HepG2 (cell line): ENCODE measurements around the gene DCDC2. TPM values are rescaled to one million over a fixed set of nuclear protein-coding genes. Genes with fewer than 3 reads are reported as not detected.

Experiments used
- BCL6 ChIP-seq: IDR thresholded peaks from 2 replicates; pipeline ENCODE4 v1.6.1; 2016; ENCODE audit warnings: missing genetic modification reagents, missing compliant biosample characterization
- ELF1 ChIP-seq: sonication (generic); formaldehyde crosslinking; IDR thresholded peaks from 2 replicates; pipeline ENCODE4 v1.4.0; 2020; ENCODE audit warnings: missing genetic modification reagents
- FOXA1 ChIP-seq, 2 experiments: fragments of 450-650 bp in 1 of 2; sonication (generic) in 1 of 2; formaldehyde crosslinking in 1 of 2; IDR thresholded peaks; 2 replicates each; pipeline versions ENCODE4 v1.4.0 to v1.6.1; 2016 to 2020; ENCODE audit warnings: missing genetic modification reagents in 1 of 2
- FOXM1 ChIP-seq: sonication (generic); formaldehyde crosslinking; IDR thresholded peaks from 2 replicates; pipeline ENCODE4 v1.5.0; 2020; ENCODE audit warnings: missing genetic modification reagents
- HNRNPH1 ChIP-seq: fragments of 200-400 bp; formaldehyde crosslinking; optimal IDR thresholded peaks from 2 replicates; pipeline ENCODE3; 2017; ENCODE audit warnings: mild to moderate bottlenecking, low read depth, low read length
- NFE2 ChIP-seq: sonication (generic); formaldehyde crosslinking; IDR thresholded peaks from 2 replicates; pipeline ENCODE4 v1.4.0; 2020; ENCODE audit warnings: missing genetic modification reagents
- PRDM15 ChIP-seq: sonication (generic); formaldehyde crosslinking; IDR thresholded peaks from 2 replicates; pipeline ENCODE4 v1.4.0; 2020; ENCODE audit warnings: missing genetic modification reagents
- RARA ChIP-seq: IDR thresholded peaks from 2 replicates; pipeline ENCODE4 v1.6.1; 2016; ENCODE audit warnings: missing genetic modification reagents, missing compliant biosample characterization
- SOX6 ChIP-seq, 2 experiments: fragments of 450-650 bp in 1 of 2; sonication (generic) in 1 of 2; formaldehyde crosslinking in 1 of 2; IDR thresholded peaks; 2 replicates each; pipeline versions ENCODE4 v1.4.0 to v1.6.1; 2017 to 2020; ENCODE audit warnings: antibody characterized with exemption in 1 of 2, mild to moderate bottlenecking in 1 of 2, missing genetic modification reagents in 1 of 2
- TEAD2 ChIP-seq: sonication (generic); formaldehyde crosslinking; IDR thresholded peaks from 2 replicates; pipeline ENCODE4 v1.9.0; 2021; ENCODE audit warnings: missing genetic modification reagents
- TGIF2 ChIP-seq: IDR thresholded peaks from 2 replicates; pipeline ENCODE4 v1.6.1; 2016; ENCODE audit warnings: control low read depth, missing compliant biosample characterization
- XBP1 ChIP-seq: sonication (generic); formaldehyde crosslinking; IDR thresholded peaks from 2 replicates; pipeline ENCODE4 v1.5.0; 2020; ENCODE audit warnings: missing genetic modification reagents
- ZNF260 ChIP-seq: sonication (generic); formaldehyde crosslinking; IDR thresholded peaks from 2 replicates; pipeline ENCODE4 v1.4.0; 2020; ENCODE audit warnings: missing genetic modification reagents, low read depth, mild to moderate bottlenecking, borderline replicate concordance
- ZNF510 ChIP-seq: sonication (generic); formaldehyde crosslinking; IDR thresholded peaks from 2 replicates; pipeline ENCODE4 v1.4.0; 2020; ENCODE audit warnings: low read depth, mild to moderate bottlenecking, missing genetic modification reagents
- ZNF572 ChIP-seq: sonication (generic); formaldehyde crosslinking; IDR thresholded peaks from 2 replicates; pipeline ENCODE4 v1.5.1; 2020; ENCODE audit warnings: mild to moderate bottlenecking, missing genetic modification reagents
- ZNF7 ChIP-seq: IDR thresholded peaks from 2 replicates; pipeline ENCODE4 v1.6.1; 2016; ENCODE audit warnings: missing biosample characterization, missing genetic modification reagents
- ZNF770 ChIP-seq: sonication (generic); formaldehyde crosslinking; IDR thresholded peaks from 2 replicates; pipeline ENCODE4 v1.5.0; 2020; ENCODE audit warnings: mild to moderate bottlenecking, missing genetic modification reagents
- polyA plus RNA-seq, 8 experiments: library from polyadenylated mRNA; depleted of rRNA in 3 of 8; stranded (reverse) in 7 of 8; unstranded in 1 of 8; fragments of >200 nt; fragmentation: Illumina TruSeq in 4 of 8; extraction: Trizol in 4 of 8; gene quantifications; 2 replicates each; pipeline versions ENCODE4 v1.2.1 to v1.2.3, GENCODE V29; 2011 to 2016; ENCODE audit warnings: low read depth in 4 of 8, missing spikeins in 1 of 8, mixed read lengths in 1 of 8; ENCODE audit not compliant: insufficient read depth in 1 of 8
- total RNA-seq, 5 experiments: library from RNA; depleted of rRNA; stranded (reverse); fragments of >200 nt; fragmentation: Illumina TruSeq; extraction: Trizol; gene quantifications; 2 replicates each; pipeline ENCODE4 v1.2.3, GENCODE V29; 2016; ENCODE audit warnings: low read depth in 1 of 5
- TF ChIP-seq, protein P1 (sequence below): sonication (generic); formaldehyde crosslinking; IDR thresholded peaks from 2 replicates; pipeline ENCODE4 v1.4.0; 2020; ENCODE audit warnings: missing genetic modification reagents
- TF ChIP-seq, protein P2 (sequence below): sonication (generic); formaldehyde crosslinking; IDR thresholded peaks from 2 replicates; pipeline ENCODE4 v1.8.1; 2023; ENCODE audit warnings: mild to moderate bottlenecking, inconsistent platforms, moderate library complexity, missing genetic modification reagents, borderline replicate concordance
- TF ChIP-seq, protein P3 (sequence below): sonication (generic); formaldehyde crosslinking; IDR thresholded peaks from 2 replicates; pipeline ENCODE4 v1.8.0; 2022; ENCODE audit warnings: mild to moderate bottlenecking, missing genetic modification reagents, moderate library complexity

DCDC2 gene
- total and polyA plus RNA-seq, 2 of the 13 experiments (the other 11 are each of a cell fraction or from before 2014, with no cell fraction given) = 9.0 to 36.2 TPM

DNA sequence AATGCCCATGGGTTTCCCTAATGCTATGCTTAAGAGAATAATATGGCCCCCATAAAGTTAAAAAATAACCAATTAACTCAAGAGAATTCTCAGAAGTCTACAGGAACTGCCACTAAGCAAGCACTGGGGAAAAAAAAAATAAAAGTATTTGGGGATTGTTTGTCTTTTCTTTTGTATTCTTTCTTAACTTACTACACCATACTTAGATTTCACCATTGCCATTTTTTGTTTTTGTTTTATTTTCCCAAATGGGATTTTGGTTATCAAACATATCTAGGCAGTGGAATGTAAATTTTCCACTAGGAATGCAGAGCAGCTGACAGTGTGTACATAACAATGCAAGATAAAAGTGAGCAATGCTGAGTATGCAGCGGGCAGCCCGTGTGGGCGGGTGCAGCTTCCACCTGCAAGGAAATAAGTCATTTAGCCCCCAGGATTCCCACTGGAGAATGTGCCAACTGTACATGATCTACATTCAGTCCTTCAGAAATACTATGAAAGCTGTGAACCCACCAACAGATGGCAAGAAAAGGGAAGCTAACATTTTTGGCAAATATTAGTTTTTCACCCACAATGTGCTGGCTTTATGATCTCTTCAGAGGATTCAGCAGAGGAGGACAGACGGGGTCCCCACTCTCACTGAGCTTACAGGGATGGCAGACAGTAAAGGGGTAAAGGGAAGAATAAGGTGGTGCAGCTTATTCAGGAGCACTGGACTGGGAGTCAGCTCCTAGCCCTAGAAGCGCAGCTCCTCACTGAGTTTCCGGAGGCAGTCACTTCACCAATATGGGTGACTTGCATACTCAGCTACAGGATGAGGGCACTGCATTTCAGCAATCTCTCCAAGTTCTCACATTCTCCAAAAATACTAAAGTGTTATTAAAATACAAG, 44.4 kb downstream of the DCDC2 start (continued):
- TF ChIP-seq HNRNPH1 (no peak), TEAD2 (CRISPR knock-in tag) (peak; percentile 19; the same call in 1 of the 2 replicates), FOXA1 (IDR thresholded peaks at IDR 0.05) (peak; percentile 80), FOXA1 (CRISPR knock-in tag; IDR thresholded peaks at IDR 0.05) (peak; percentile 99), TGIF2 (CRISPR knock-in tag) (peak; percentile 86), XBP1 (CRISPR knock-in tag) (no peak), ZNF510 (CRISPR knock-in tag) (no peak), BCL6 (CRISPR knock-in tag) (peak; percentile 97), FOXM1 (CRISPR knock-in tag) (no peak), NFE2 (CRISPR knock-in tag) (no peak), SOX6 (IDR thresholded peaks at IDR 0.05) (no peak), SOX6 (CRISPR knock-in tag; IDR thresholded peaks at IDR 0.05) (peak; percentile 96), PRDM15 (CRISPR knock-in tag) (no peak), RARA (CRISPR knock-in tag) (peak; percentile 85), ELF1 (peak; percentile 36; the same call in 1 of the 2 replicates), ZNF770 (CRISPR knock-in tag) (no peak), ZNF260 (CRISPR knock-in tag) (no peak), ZNF7 (CRISPR knock-in tag) (peak; percentile 72; the same call in 1 of the 2 replicates), ZNF572 (CRISPR knock-in tag) (no peak)
- TF ChIP-seq, protein P1, sequence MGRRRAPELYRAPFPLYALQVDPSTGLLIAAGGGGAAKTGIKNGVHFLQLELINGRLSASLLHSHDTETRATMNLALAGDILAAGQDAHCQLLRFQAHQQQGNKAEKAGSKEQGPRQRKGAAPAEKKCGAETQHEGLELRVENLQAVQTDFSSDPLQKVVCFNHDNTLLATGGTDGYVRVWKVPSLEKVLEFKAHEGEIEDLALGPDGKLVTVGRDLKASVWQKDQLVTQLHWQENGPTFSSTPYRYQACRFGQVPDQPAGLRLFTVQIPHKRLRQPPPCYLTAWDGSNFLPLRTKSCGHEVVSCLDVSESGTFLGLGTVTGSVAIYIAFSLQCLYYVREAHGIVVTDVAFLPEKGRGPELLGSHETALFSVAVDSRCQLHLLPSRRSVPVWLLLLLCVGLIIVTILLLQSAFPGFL (CRISPR knock-in tag) = no peak
- TF ChIP-seq, protein P2, sequence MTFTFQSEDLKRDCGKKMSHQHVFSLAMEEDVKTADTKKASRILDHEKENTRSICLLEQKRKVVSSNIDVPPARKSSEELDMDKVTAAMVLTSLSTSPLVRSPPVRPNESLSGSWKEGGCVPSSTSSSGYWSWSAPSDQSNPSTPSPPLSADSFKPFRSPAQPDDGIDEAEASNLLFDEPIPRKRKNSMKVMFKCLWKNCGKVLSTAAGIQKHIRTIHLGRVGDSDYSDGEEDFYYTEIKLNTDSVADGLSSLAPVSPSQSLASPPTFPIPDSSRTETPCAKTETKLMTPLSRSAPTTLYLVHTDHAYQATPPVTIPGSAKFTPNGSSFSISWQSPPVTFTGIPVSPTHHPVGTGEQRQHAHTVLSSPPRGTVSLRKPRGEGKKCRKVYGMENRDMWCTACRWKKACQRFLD = no peak
- TF ChIP-seq, protein P3, sequence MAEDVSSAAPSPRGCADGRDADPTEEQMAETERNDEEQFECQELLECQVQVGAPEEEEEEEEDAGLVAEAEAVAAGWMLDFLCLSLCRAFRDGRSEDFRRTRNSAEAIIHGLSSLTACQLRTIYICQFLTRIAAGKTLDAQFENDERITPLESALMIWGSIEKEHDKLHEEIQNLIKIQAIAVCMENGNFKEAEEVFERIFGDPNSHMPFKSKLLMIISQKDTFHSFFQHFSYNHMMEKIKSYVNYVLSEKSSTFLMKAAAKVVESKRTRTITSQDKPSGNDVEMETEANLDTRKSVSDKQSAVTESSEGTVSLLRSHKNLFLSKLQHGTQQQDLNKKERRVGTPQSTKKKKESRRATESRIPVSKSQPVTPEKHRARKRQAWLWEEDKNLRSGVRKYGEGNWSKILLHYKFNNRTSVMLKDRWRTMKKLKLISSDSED (CRISPR knock-in tag) = no peak
